Breast epithelium (tissue), 3 donors: ENCODE results near the gene GSTA5.
"Not testable (repeated sequence)": the region's sequence is repeated elsewhere in the genome, so short reads cannot be mapped to it uniquely, and the experiment has no call there.

Source experiments
- CTCF ChIP-seq, 3 donors: fragments of 450-650 bp; IDR thresholded peaks; one replicate each; pipeline ENCODE4 v1.5.1; 2016 to 2017; ENCODE audit warnings: antibody characterized with exemption in 3 of 3, mild to moderate bottlenecking in 3 of 3, moderate library complexity in 3 of 3
- POLR2A ChIP-seq: fragments of 450-650 bp; IDR thresholded peaks from one replicate; pipeline ENCODE4 v1.6.1; 2016; ENCODE audit warnings: antibody characterized with exemption, mild to moderate bottlenecking, moderate library complexity
- POLR2AphosphoS5 ChIP-seq, 3 donors: sonication (generic); formaldehyde crosslinking; IDR thresholded peaks; one replicate each; pipeline ENCODE4 v1.6.1; 2017; ENCODE audit warnings: antibody characterized with exemption in 3 of 3

GRCh38 chr6:52825270-52825793 lies 15.3 kb downstream of the GSTA5 start:
- TF ChIP-seq POLR2A; CTCF (IDR thresholded peaks at IDR 0.05); POLR2AphosphoS5 (IDR thresholded peaks at IDR 0.05): not testable (repeated sequence)
